ENCODE data around the gene FAM171A2. TPM values are rescaled to one million over a fixed set of nuclear protein-coding genes. Genes with fewer than 3 reads are reported as not detected.
"Not testable (repeated sequence)": the region's sequence is repeated elsewhere in the genome, so short reads cannot be mapped to it uniquely, and the experiment has no call there.

FAM171A2 gene
- total and polyA plus RNA-seq, 2 donors (not counting 1 experiment from before 2014, with no cell fraction given): 0.18 to 0.69 TPM

DNA sequence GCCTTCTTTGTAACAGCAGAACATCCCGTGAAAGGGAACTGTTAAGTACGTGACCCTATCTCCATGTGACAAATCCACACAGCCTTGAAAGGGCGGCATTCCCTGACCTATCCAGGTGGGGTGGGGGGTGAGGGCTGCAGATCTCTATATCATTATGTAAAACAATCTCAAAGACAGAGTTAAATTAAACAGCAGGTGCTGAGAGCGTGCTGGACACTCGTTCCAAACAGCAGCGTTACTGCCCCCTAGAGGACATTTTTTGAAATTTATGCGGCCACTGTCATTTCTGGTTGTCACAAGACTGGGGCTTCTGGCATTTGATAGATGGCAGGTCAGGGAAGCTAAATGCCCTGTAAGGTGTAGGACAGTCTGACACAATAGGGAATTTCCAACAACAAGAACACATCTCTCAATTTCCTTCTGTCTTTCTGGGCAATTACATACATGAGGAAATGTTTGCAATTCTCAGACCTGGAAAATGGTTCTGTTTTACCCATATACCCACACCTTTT is 32.3 kb downstream of the FAM171A2 start:
- Mint-ChIP-seq H3K4me1 (peaks cover 30% of the 10 kb centered on the region), H3K4me3 (no peak overlapping the region), H3K9me3 (ENCODE audit: insufficient read depth) (no peaks in the 10 kb centered on the region), H3K27me3 (no peaks in the 10 kb centered on the region), H3K27ac (peak overlapping the region; percentile 38)
- H3K79me2 ChIP-seq (ENCODE audit: control insufficient read depth, insufficient read depth, low read length): no peaks in the 10 kb centered on the region
- no peaks in the 10 kb centered on the region for H3K36me3 ChIP-seq (replicated peaks in 1 of 2; ENCODE audit: control extremely low read depth in 1 of 2, control insufficient read depth in 1 of 2, extremely low read depth in 1 of 2, insufficient read depth in 2 of 2, low read length in 1 of 2)
- POLR2A ChIA-PET: interaction anchor here (0.5 to 1.7 kb wide), 5 partner anchors 13 to 182 kb away, joined by 3 to 5 read pairs (median 4); partner anchors contain the start of gene GRN
- peak overlapping the region; percentile 1 for H3K4me2 ChIP-seq (replicated peaks; ENCODE audit: low read depth, low read length, poor library complexity, severe bottlenecking)
- DNase-seq: peak; percentile 87
- intact Hi-C loops (cut with micrococcal nuclease): loop anchor here (1.0 kb wide), 3 partner anchors 14 to 190 kb away; partner anchors contain the start of genes GRN and HROB
- no peak overlapping the region for H3K27ac ChIP-seq (ENCODE audit: low read length in 2 of 2)
- H3K27me3 ChIP-seq (replicated peaks in 1 of 4; ENCODE audit: control extremely low read depth in 1 of 4, control insufficient read depth in 3 of 4, insufficient read depth in 4 of 4, low read length in 3 of 4): no peaks in the 10 kb centered on the region
- H3K9ac ChIP-seq (ENCODE audit: low read length): no peak overlapping the region
- CTCF ChIA-PET: interaction anchor here (0.5 to 7.4 kb wide), 25 partner anchors 10 to 391 kb away, joined by 3 to 117 read pairs (median 5); partner anchors contain the start of genes FAM171A2, GRN and TMUB2
- no peak overlapping the region for H3K4me3 ChIP-seq (ENCODE audit: control extremely low read depth in 1 of 5, extremely low read depth in 1 of 5, insufficient read depth in 1 of 5, low read depth in 2 of 5, low read length in 4 of 5)
- TF ChIP-seq, protein P1, sequence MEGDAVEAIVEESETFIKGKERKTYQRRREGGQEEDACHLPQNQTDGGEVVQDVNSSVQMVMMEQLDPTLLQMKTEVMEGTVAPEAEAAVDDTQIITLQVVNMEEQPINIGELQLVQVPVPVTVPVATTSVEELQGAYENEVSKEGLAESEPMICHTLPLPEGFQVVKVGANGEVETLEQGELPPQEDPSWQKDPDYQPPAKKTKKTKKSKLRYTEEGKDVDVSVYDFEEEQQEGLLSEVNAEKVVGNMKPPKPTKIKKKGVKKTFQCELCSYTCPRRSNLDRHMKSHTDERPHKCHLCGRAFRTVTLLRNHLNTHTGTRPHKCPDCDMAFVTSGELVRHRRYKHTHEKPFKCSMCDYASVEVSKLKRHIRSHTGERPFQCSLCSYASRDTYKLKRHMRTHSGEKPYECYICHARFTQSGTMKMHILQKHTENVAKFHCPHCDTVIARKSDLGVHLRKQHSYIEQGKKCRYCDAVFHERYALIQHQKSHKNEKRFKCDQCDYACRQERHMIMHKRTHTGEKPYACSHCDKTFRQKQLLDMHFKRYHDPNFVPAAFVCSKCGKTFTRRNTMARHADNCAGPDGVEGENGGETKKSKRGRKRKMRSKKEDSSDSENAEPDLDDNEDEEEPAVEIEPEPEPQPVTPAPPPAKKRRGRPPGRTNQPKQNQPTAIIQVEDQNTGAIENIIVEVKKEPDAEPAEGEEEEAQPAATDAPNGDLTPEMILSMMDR (IDR thresholded peaks at IDR 0.05): peak; percentile 93
- TF ChIP-seq EZH2 (IDR thresholded peaks at IDR 0.05; ENCODE audit: borderline replicate concordance, insufficient read depth, low read depth, low read length, poor library complexity, severe bottlenecking): no peak
- peaks cover 8 to 33% of the 10 kb centered on the region in 2 donors for H3K4me1 ChIP-seq (ENCODE audit: control insufficient read depth in 2 of 2, insufficient read depth in 2 of 2, low read length in 2 of 2)
- no peak overlapping the region for H2AFZ ChIP-seq (ENCODE audit: insufficient read depth, low read depth, low read length, poor library complexity, severe bottlenecking)
- 0% methylated on average over 3 of the region's 7 CpGs for WGBS (ENCODE audit: insufficient coverage)
- no peaks in the 10 kb centered on the region for H4K20me1 ChIP-seq (ENCODE audit: control insufficient read depth, insufficient read depth, low read length, poor library complexity, severe bottlenecking)
- no peaks in the 10 kb centered on the region for H3K9me3 ChIP-seq (ENCODE audit: control extremely low read depth in 1 of 3, control insufficient read depth in 2 of 3, insufficient read depth in 1 of 3, low read length in 2 of 3)
- ATAC-seq (ENCODE audit: low read depth): peak; percentile 22

DNA sequence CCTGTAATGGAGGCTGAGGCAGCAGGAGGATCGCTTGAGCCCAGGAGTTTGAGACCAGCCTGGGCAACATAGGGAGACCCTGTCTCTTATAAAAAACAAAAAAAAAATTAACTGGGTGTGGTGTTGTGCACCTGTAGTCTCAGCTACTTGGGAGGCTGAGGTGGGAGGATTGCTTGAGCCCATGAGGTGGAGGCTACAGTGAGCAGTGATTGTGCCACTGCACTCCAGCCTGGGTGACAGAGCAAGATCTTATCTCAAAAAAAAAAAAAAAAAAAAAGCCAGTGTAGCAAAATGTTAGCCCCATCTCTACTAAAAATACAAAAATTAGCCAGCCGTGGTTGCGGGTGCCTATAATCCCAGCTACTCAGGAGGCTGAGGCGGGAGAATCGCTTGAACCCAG is 33.4 kb downstream of the FAM171A2 start:
- H3K4me1 ChIP-seq (ENCODE audit: control insufficient read depth in 2 of 2, insufficient read depth in 2 of 2, low read length in 2 of 2): peaks cover 8 to 37% of the 10 kb centered on the region in 2 donors
- POLR2A ChIA-PET: interaction anchor here (0.6 to 1.7 kb wide), 5 partner anchors 15 to 120 kb away, joined by 3 to 5 read pairs (median 4); partner anchors contain the start of gene GRN
- H4K20me1 ChIP-seq (ENCODE audit: control insufficient read depth, insufficient read depth, low read length, poor library complexity, severe bottlenecking); H3K4me2 ChIP-seq (replicated peaks; ENCODE audit: low read depth, low read length, poor library complexity, severe bottlenecking); H3K9ac ChIP-seq (ENCODE audit: low read length); H3K27me3 Mint-ChIP-seq; H3K4me3 ChIP-seq (ENCODE audit: control extremely low read depth in 1 of 5, extremely low read depth in 1 of 5, insufficient read depth in 1 of 5, low read depth in 2 of 5, low read length in 4 of 5); intact Hi-C loops (cut with micrococcal nuclease); ATAC-seq (ENCODE audit: low read depth); H3K27me3 ChIP-seq (replicated peaks in 1 of 4; ENCODE audit: control extremely low read depth in 1 of 4, control insufficient read depth in 3 of 4, insufficient read depth in 4 of 4, low read length in 3 of 4); H2AFZ ChIP-seq (ENCODE audit: insufficient read depth, low read depth, low read length, poor library complexity, severe bottlenecking); H3K36me3 ChIP-seq (replicated peaks in 1 of 2; ENCODE audit: control extremely low read depth in 1 of 2, control insufficient read depth in 1 of 2, extremely low read depth in 1 of 2, insufficient read depth in 2 of 2, low read length in 1 of 2); H3K4me3 Mint-ChIP-seq; H3K27ac ChIP-seq (ENCODE audit: low read length in 2 of 2); DNase-seq; H3K9me3 ChIP-seq (ENCODE audit: control extremely low read depth in 1 of 3, control insufficient read depth in 2 of 3, insufficient read depth in 1 of 3, low read length in 2 of 3); H3K79me2 ChIP-seq (ENCODE audit: control insufficient read depth, insufficient read depth, low read length); H3K9me3 Mint-ChIP-seq (ENCODE audit: insufficient read depth); H3K27ac Mint-ChIP-seq: not testable (repeated sequence)
- no CpG with 5 or more reads among the region's 5 CpGs for WGBS (ENCODE audit: insufficient coverage)
- CTCF ChIA-PET: interaction anchor here (0.7 to 7.4 kb wide), 22 partner anchors 11 to 161 kb away, joined by 3 to 117 read pairs (median 6); partner anchors contain the start of genes FAM171A2, GRN and TMUB2
- peaks cover 30% of the 10 kb centered on the region for H3K4me1 Mint-ChIP-seq

DNA sequence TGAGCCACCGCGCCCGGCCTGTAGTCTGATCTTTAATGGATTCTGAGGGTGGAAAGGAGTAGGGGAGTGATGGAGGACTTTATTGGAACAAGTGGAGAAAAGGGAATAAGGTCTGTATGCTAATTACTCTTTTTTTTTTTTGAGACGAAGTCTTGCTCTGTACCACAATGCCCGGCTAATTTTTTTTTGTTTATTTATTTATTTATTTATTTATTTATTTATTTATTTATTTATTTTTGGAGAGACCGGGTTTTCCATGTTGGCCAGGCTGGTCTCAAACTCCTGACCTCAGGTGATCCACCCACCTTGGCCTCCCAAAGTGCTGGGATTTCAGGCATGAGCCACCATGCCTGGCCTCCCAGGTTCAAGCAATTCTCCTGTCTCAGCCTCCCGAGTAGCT is 34.1 kb downstream of the FAM171A2 start:
- H4K20me1 ChIP-seq (ENCODE audit: control insufficient read depth, insufficient read depth, low read length, poor library complexity, severe bottlenecking); H3K9me3 Mint-ChIP-seq (ENCODE audit: insufficient read depth); H3K4me3 ChIP-seq (ENCODE audit: control extremely low read depth in 1 of 5, extremely low read depth in 1 of 5, insufficient read depth in 1 of 5, low read depth in 2 of 5, low read length in 4 of 5); ATAC-seq (ENCODE audit: low read depth); H3K36me3 ChIP-seq (replicated peaks in 1 of 2; ENCODE audit: control extremely low read depth in 1 of 2, control insufficient read depth in 1 of 2, extremely low read depth in 1 of 2, insufficient read depth in 2 of 2, low read length in 1 of 2); H3K4me2 ChIP-seq (replicated peaks; ENCODE audit: low read depth, low read length, poor library complexity, severe bottlenecking); H3K79me2 ChIP-seq (ENCODE audit: control insufficient read depth, insufficient read depth, low read length); H3K27me3 Mint-ChIP-seq; H3K9me3 ChIP-seq (ENCODE audit: control extremely low read depth in 1 of 3, control insufficient read depth in 2 of 3, insufficient read depth in 1 of 3, low read length in 2 of 3); intact Hi-C loops (cut with micrococcal nuclease); H3K4me3 Mint-ChIP-seq; H3K27ac ChIP-seq (ENCODE audit: low read length in 2 of 2); DNase-seq; H3K27ac Mint-ChIP-seq; H2AFZ ChIP-seq (ENCODE audit: insufficient read depth, low read depth, low read length, poor library complexity, severe bottlenecking); H3K9ac ChIP-seq (ENCODE audit: low read length); H3K27me3 ChIP-seq (replicated peaks in 1 of 4; ENCODE audit: control extremely low read depth in 1 of 4, control insufficient read depth in 3 of 4, insufficient read depth in 4 of 4, low read length in 3 of 4): not testable (repeated sequence)
- ChIA-PET CTCF (interaction anchor here (1.1 to 7.4 kb wide), 8 partner anchors 15 to 125 kb away, joined by 4 to 117 read pairs (median 12); partner anchors contain the start of gene GRN), POLR2A (interaction anchor here (0.7 kb wide), 1 partner anchor 20 kb away, joined by 5 read pairs; no protein-coding TSS in a partner anchor)
- H3K4me1 ChIP-seq (ENCODE audit: control insufficient read depth in 2 of 2, insufficient read depth in 2 of 2, low read length in 2 of 2): peaks cover 3 to 33% of the 10 kb centered on the region in 2 donors
- 100% methylated on average over 5 of the region's 7 CpGs for WGBS (ENCODE audit: insufficient coverage)
- H3K4me1 Mint-ChIP-seq: peaks cover 29% of the 10 kb centered on the region
